Measurements from ENCODE around the gene ARVCF. TPM values are rescaled to one million over a fixed set of nuclear protein-coding genes. Genes with fewer than 3 reads are reported as not detected.
A peak's percentile ranks its signal among the peaks of the same experiment; 100 is the strongest.

Gene ARVCF
- total and polyA plus RNA-seq, 9 of the 15 experiments (the other 6 are each of a cell fraction or from before 2014, with no cell fraction given) = 0.03 to 97.4 (median 15.6) TPM

DNA sequence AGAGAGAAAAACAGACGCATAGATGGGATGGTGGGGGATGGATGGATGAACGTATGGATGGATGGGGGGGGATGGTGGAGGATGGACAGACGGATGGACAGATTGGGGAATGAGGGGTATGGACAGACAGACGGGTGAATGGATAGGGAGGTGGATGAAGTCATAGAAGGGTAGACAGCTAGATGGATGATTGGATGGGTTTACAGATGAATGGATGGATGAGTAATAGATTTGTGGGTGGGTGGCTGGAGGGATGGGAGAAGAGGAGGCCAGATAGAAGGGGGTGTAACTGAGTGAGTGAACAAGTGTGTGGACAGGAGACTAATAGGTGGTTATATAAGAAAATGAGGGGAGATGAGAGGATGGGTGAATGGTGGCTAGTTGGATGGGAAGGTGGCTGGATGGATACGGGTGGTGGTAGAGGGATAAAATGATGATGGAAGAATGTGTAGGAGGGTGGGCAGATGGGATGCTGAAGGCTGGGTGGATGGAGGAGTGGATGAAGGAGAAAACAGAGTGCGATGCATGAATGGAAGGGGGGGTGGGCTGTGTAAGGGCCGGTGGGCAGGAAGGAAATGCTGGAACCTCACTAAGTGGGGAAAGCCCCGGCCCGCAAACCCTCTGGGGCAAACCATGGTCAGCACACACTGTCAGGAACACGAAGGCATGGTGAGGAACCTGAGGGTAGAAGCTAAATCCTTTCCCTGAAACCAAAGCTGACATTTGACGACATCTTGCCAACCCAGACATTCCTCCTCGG lies 21.6 kb downstream of the ARVCF start (continued):
- TF ChIP-seq, protein P1, sequence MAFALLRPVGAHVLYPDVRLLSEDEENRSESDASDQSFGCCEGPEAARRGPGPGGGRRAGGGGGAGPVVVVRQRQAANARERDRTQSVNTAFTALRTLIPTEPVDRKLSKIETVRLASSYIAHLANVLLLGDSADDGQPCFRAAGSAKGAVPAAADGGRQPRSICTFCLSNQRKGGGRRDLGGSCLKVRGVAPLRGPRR (CRISPR knock-in tag; IDR thresholded peaks at IDR 0.05) = no peak
- TF ChIP-seq ETS1 (conservative IDR thresholded peaks at IDR 0.05; ENCODE audit: control insufficient read depth, low read depth, low read length) (no peak), SMARCA5 (IDR thresholded peaks at IDR 0.05) (peak; percentile 77; the same call in 1 of the 2 replicates), ZNF655 (CRISPR knock-in tag; IDR thresholded peaks at IDR 0.05) (no peak), RUNX1 (IDR thresholded peaks at IDR 0.05; ENCODE audit: low read depth) (no peak), POLR3G (IDR thresholded peaks at IDR 0.05; ENCODE audit: extremely low read depth, insufficient read length, insufficient replicate concordance) (no peak), ZBTB1 (CRISPR knock-in tag; IDR thresholded peaks at IDR 0.05; ENCODE audit: borderline replicate concordance, low read depth) (no peak), DMBX1 (CRISPR knock-in tag; IDR thresholded peaks at IDR 0.05; ENCODE audit: borderline replicate concordance) (no peak), GABPA (tag; conservative IDR thresholded peaks at IDR 0.05; ENCODE audit: low read depth) (no peak), HBP1 (CRISPR knock-in tag; IDR thresholded peaks at IDR 0.05) (peak; percentile 92), HDAC1 (IDR thresholded peaks at IDR 0.05) (peak in 1 of 2 experiments; percentile 78; a peak in 2 of 4 replicates), GTF3C2 (IDR thresholded peaks at IDR 0.05; ENCODE audit: borderline replicate concordance, extremely low read depth, insufficient read length) (no peak)
- TF ChIP-seq, protein P2, sequence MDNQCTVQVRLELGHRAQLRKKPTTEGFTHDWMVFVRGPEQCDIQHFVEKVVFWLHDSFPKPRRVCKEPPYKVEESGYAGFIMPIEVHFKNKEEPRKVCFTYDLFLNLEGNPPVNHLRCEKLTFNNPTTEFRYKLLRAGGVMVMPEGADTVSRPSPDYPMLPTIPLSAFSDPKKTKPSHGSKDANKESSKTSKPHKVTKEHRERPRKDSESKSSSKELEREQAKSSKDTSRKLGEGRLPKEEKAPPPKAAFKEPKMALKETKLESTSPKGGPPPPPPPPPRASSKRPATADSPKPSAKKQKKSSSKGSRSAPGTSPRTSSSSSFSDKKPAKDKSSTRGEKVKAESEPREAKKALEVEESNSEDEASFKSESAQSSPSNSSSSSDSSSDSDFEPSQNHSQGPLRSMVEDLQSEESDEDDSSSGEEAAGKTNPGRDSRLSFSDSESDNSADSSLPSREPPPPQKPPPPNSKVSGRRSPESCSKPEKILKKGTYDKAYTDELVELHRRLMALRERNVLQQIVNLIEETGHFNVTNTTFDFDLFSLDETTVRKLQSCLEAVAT (IDR thresholded peaks at IDR 0.05) = peak; percentile 14 to 64; a peak in 2 of 4 replicates

All from K562 (cell line).